Hepatocyte (in vitro differentiated cells): Measurements from ENCODE around the gene FIBCD1.

Source experiments
- EZH2 ChIP-seq: fragments of 200-600 bp; sonication (generic); IDR thresholded peaks from 2 replicates; pipeline ENCODE4 v1.6.1; 2016; ENCODE audit warnings: antibody characterized with exemption, mild to moderate bottlenecking, borderline replicate concordance
- EZH2phosphoT487 ChIP-seq: fragments of 200-600 bp; sonication (generic); IDR thresholded peaks from one replicate; pipeline ENCODE4 v1.6.1; 2018; ENCODE audit warnings: antibody characterized with exemption, mild to moderate bottlenecking, low read depth, moderate library complexity; ENCODE audit not compliant: unreplicated experiment, severe bottlenecking
- TF ChIP-seq, protein P1 (sequence below): fragments of 200-600 bp; sonication (generic); IDR thresholded peaks from 2 replicates; pipeline ENCODE4 v1.5.1; 2016; ENCODE audit warnings: antibody characterized with exemption, mild to moderate bottlenecking; ENCODE audit not compliant: poor library complexity

DNA sequence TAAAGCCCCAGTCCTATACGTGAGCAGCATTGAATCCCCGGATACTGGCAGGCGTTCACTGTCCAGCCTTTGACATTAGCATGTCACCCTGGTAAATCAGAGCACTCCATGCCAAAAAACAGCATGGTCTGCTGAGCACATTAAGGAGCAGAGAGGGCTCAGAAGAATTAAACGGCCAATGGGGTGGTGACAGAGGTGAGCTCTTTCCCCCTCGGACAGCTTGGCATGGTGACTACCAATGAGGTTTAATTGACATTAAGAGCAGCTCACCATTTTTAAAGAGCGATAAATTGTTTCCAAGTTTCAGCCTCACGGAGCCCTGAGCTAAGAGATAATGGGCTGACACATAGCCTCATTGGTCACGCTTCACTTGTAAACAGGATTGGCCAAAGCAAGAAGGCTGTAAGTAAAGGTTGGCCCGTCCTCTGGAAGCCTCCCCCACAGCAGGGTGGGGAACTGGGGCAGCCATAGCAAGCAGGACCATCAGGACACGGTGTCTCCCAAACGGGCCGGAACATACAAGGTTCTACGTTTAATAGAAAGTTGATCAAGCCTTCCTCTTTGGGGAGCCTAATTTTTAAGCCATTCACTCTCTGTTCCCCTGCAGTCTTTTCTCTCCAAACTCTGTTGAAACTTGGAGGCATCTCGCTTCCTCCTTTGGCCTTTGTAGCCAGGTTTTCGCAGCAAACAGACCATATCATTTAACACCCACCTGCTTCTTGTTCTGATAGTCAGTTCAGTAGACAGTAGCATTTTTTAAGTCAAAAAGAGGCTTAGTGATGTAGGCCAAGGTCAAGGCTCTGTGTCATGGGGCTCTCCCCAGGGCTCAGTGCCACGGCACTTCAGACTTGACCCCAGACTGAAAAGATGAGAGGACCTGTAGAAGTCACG lies 68.3 kb downstream of the FIBCD1 start:
- TF ChIP-seq, protein P1, sequence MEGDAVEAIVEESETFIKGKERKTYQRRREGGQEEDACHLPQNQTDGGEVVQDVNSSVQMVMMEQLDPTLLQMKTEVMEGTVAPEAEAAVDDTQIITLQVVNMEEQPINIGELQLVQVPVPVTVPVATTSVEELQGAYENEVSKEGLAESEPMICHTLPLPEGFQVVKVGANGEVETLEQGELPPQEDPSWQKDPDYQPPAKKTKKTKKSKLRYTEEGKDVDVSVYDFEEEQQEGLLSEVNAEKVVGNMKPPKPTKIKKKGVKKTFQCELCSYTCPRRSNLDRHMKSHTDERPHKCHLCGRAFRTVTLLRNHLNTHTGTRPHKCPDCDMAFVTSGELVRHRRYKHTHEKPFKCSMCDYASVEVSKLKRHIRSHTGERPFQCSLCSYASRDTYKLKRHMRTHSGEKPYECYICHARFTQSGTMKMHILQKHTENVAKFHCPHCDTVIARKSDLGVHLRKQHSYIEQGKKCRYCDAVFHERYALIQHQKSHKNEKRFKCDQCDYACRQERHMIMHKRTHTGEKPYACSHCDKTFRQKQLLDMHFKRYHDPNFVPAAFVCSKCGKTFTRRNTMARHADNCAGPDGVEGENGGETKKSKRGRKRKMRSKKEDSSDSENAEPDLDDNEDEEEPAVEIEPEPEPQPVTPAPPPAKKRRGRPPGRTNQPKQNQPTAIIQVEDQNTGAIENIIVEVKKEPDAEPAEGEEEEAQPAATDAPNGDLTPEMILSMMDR, result no peak
- TF ChIP-seq EZH2 (no peak), EZH2phosphoT487 (no peak)
